Measurements from ENCODE around the gene EYA2.

EYA2 gene

DNA sequence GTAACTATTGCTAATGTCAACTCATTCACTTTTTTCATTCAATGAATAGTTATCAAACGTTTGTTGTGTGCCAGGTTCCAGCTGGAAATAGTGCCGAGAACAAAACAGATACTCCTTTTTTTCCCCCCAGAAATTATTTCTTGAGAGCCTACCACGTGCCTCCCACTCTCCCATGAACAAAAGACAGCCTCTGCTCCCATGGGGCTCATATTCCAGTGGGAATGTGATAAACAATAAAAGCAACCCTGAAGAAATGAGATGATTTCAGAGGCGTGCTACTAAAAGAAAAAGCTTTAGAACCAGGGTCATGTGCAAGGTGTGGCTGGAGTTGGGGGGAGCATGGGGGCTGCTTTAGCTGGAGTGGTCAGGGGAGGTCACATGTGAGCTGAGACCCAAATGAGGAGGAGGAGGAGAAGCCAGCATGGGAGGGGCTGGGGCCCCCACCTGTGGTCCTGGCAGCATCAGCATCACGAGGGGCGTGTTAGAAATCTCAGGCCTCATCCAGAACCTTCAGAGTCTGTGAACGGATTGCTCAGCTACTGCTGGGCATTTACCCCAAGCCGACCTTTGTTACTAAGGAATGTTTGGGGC, 157.4 kb downstream of the EYA2 start:
- Histone ChIP-seq H3K4me2 (ENCODE audit: low read length) (no peak overlapping the region), H3K36me3 (ENCODE audit: insufficient read depth, low read length) (no peaks in the 10 kb centered on the region), H3K9ac (ENCODE audit: low read depth, low read length) (no peak overlapping the region), H3K27me3 (ENCODE audit: control insufficient read depth, insufficient read depth, low read length) (peaks cover 20% of the 10 kb centered on the region), H3K4me3 (ENCODE audit: low read length) (no peak overlapping the region), H3K9me3 (replicated peaks; ENCODE audit: low read length) (no peaks in the 10 kb centered on the region), H3K4me1 (ENCODE audit: control insufficient read depth, insufficient read depth, low read length) (no peaks in the 10 kb centered on the region)

GRCh38 chr20:47054506-47054905, 159.9 kb downstream of the EYA2 start:
- Histone ChIP-seq H3K4me2 (ENCODE audit: low read length) (no peak overlapping the region), H3K36me3 (ENCODE audit: insufficient read depth, low read length) (no peaks in the 10 kb centered on the region), H3K27me3 (ENCODE audit: control insufficient read depth, insufficient read depth, low read length) (peaks cover 20% of the 10 kb centered on the region), H3K9ac (ENCODE audit: low read depth, low read length) (no peak overlapping the region), H3K4me1 (ENCODE audit: control insufficient read depth, insufficient read depth, low read length) (no peaks in the 10 kb centered on the region), H3K9me3 (replicated peaks; ENCODE audit: low read length) (no peaks in the 10 kb centered on the region), H3K4me3 (ENCODE audit: low read length) (no peak overlapping the region)

- Histone ChIP-seq H3K36me3 (ENCODE audit: insufficient read depth, low read length) (no peaks in the 10 kb centered on the region), H3K4me3 (ENCODE audit: low read length) (no peak overlapping the region), H3K27me3 (ENCODE audit: control insufficient read depth, insufficient read depth, low read length) (peaks cover 20% of the 10 kb centered on the region), H3K4me1 (ENCODE audit: control insufficient read depth, insufficient read depth, low read length) (no peaks in the 10 kb centered on the region), H3K9ac (ENCODE audit: low read depth, low read length) (no peak overlapping the region), H3K4me2 (ENCODE audit: low read length) (no peak overlapping the region), H3K9me3 (replicated peaks; ENCODE audit: low read length) (no peaks in the 10 kb centered on the region)
These were observed 160.3 kb downstream of the EYA2 start for GRCh38 chr20:47054945-47055344.

- no peak overlapping the region for H3K4me2 ChIP-seq (ENCODE audit: low read length)
- no peaks in the 10 kb centered on the region for H3K36me3 ChIP-seq (ENCODE audit: insufficient read depth, low read length)
- peaks cover 15% of the 10 kb centered on the region for H3K27me3 ChIP-seq (ENCODE audit: control insufficient read depth, insufficient read depth, low read length)
- H3K4me1 ChIP-seq (ENCODE audit: control insufficient read depth, insufficient read depth, low read length), result no peaks in the 10 kb centered on the region
- H3K9me3 ChIP-seq (replicated peaks; ENCODE audit: low read length), result no peaks in the 10 kb centered on the region
- no peak overlapping the region for H3K9ac ChIP-seq (ENCODE audit: low read depth, low read length)
- no peak overlapping the region for H3K4me3 ChIP-seq (ENCODE audit: low read length)
These were observed 161.2 kb downstream of the EYA2 start for GRCh38 chr20:47055699-47056369.

DNA sequence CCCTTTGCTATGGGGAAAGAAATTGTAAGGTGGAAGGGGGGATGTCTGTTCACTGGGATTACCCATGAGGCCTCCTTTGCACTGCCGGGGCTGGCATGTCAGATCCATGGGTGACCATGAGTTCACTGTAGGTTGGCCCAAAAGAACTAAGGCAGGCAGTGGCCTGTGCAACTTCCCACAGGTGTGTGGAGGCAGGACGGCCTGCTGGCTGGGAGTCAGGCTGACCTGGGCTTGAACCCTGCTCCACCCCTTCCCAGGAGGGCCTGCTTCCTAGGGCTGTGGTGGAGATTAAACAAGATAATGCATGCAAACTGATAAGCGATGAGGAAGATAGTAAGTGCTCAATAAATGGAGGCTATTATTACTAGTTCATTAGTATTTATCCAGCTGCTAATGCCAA, 163.0 kb downstream of the EYA2 start:
- no peak overlapping the region for H3K4me3 ChIP-seq (ENCODE audit: low read length)
- H3K9me3 ChIP-seq (replicated peaks; ENCODE audit: low read length), result no peaks in the 10 kb centered on the region
- H3K4me1 ChIP-seq (ENCODE audit: control insufficient read depth, insufficient read depth, low read length), result peaks cover 10% of the 10 kb centered on the region
- no peaks in the 10 kb centered on the region for H3K36me3 ChIP-seq (ENCODE audit: insufficient read depth, low read length)
- H3K27me3 ChIP-seq (ENCODE audit: control insufficient read depth, insufficient read depth, low read length), result peaks cover 10% of the 10 kb centered on the region
- H3K4me2 ChIP-seq (ENCODE audit: low read length), result no peak overlapping the region
- no peak overlapping the region for H3K9ac ChIP-seq (ENCODE audit: low read depth, low read length)

DNA sequence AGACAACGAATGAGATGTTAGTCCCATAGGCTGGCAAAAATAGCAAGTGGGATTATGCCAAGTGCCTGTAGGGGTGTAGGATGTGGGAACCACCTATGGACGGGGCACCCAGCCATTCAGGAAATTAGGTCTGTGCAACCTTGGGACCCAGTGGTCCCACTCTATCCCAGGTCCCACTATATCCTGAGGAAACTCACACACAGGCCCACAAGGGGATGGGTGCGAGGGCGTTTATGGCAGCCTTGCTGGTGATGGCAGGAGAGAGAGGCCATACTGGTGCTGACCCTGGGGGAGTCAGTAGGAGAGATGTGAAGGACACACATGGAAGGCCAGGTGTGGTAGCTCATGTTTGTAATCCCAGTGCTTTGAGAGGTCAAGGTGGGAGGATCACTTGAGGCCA, 163.6 kb downstream of the EYA2 start:
- no peak overlapping the region for H3K4me3 ChIP-seq (ENCODE audit: low read length)
- H3K4me1 ChIP-seq (ENCODE audit: control insufficient read depth, insufficient read depth, low read length), result peaks cover 15% of the 10 kb centered on the region
- no peaks in the 10 kb centered on the region for H3K9me3 ChIP-seq (replicated peaks; ENCODE audit: low read length)
- H3K9ac ChIP-seq (ENCODE audit: low read depth, low read length), result no peak overlapping the region
- no peak overlapping the region for H3K4me2 ChIP-seq (ENCODE audit: low read length)
- no peaks in the 10 kb centered on the region for H3K36me3 ChIP-seq (ENCODE audit: insufficient read depth, low read length)
- peaks cover 10% of the 10 kb centered on the region for H3K27me3 ChIP-seq (ENCODE audit: control insufficient read depth, insufficient read depth, low read length)

GRCh38 chr20:47059536-47059935, 164.9 kb downstream of the EYA2 start:
- Histone ChIP-seq H3K9ac (ENCODE audit: low read depth, low read length) (no peak overlapping the region), H3K36me3 (ENCODE audit: insufficient read depth, low read length) (no peaks in the 10 kb centered on the region), H3K4me3 (ENCODE audit: low read length) (no peak overlapping the region), H3K4me1 (ENCODE audit: control insufficient read depth, insufficient read depth, low read length) (peaks cover 15% of the 10 kb centered on the region), H3K4me2 (ENCODE audit: low read length) (no peak overlapping the region), H3K9me3 (replicated peaks; ENCODE audit: low read length) (no peaks in the 10 kb centered on the region), H3K27me3 (ENCODE audit: control insufficient read depth, insufficient read depth, low read length) (peaks cover 10% of the 10 kb centered on the region)

DNA sequence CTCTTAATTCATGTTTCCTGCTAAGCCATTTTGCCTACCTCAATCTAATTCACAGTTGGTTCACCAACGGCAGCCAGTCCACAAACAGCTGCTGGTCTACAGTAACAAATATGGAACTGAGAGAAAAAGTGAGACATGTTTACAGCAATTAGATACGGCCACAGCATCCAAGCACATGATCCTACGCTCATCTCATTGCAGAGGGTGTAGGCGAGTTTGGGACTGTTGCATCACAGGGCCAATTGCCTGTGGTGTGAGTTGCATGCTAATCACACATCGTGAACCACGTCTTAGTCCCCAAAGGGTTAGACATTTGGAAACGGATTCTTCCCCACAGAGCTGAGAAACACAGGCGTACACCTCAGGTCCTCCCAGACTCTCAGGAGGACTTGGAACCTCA, 166.9 kb downstream of the EYA2 start:
- Histone ChIP-seq H3K36me3 (ENCODE audit: insufficient read depth, low read length) (no peaks in the 10 kb centered on the region), H3K4me1 (ENCODE audit: control insufficient read depth, insufficient read depth, low read length) (peaks cover 18% of the 10 kb centered on the region), H3K4me3 (ENCODE audit: low read length) (no peak overlapping the region), H3K27me3 (ENCODE audit: control insufficient read depth, insufficient read depth, low read length) (no peaks in the 10 kb centered on the region), H3K9me3 (replicated peaks; ENCODE audit: low read length) (no peaks in the 10 kb centered on the region), H3K9ac (ENCODE audit: low read depth, low read length) (no peak overlapping the region), H3K4me2 (ENCODE audit: low read length) (no peak overlapping the region)

GRCh38 chr20:47062226-47062890, 167.7 kb downstream of the EYA2 start:
- H3K36me3 ChIP-seq (ENCODE audit: insufficient read depth, low read length), result no peaks in the 10 kb centered on the region
- no peaks in the 10 kb centered on the region for H3K9me3 ChIP-seq (replicated peaks; ENCODE audit: low read length)
- H3K9ac ChIP-seq (ENCODE audit: low read depth, low read length), result peak overlapping the region; percentile 13
- H3K4me2 ChIP-seq (ENCODE audit: low read length), result peak overlapping the region; percentile 50
- H3K27me3 ChIP-seq (ENCODE audit: control insufficient read depth, insufficient read depth, low read length), result no peaks in the 10 kb centered on the region
- H3K4me3 ChIP-seq (ENCODE audit: low read length), result no peak overlapping the region
- H3K4me1 ChIP-seq (ENCODE audit: control insufficient read depth, insufficient read depth, low read length), result peaks cover 21% of the 10 kb centered on the region

GRCh38 chr20:47063407-47063806, 168.8 kb downstream of the EYA2 start:
- H3K4me2 ChIP-seq (ENCODE audit: low read length), result no peak overlapping the region
- H3K9me3 ChIP-seq (replicated peaks; ENCODE audit: low read length), result peaks cover 6% of the 10 kb centered on the region
- no peak overlapping the region for H3K9ac ChIP-seq (ENCODE audit: low read depth, low read length)
- H3K36me3 ChIP-seq (ENCODE audit: insufficient read depth, low read length), result no peaks in the 10 kb centered on the region
- H3K4me1 ChIP-seq (ENCODE audit: control insufficient read depth, insufficient read depth, low read length), result peaks cover 21% of the 10 kb centered on the region
- H3K27me3 ChIP-seq (ENCODE audit: control insufficient read depth, insufficient read depth, low read length), result no peaks in the 10 kb centered on the region
- H3K4me3 ChIP-seq (ENCODE audit: low read length), result no peak overlapping the region

GRCh38 chr20:47063808-47064207, 169.2 kb downstream of the EYA2 start:
- H3K4me1 ChIP-seq (ENCODE audit: control insufficient read depth, insufficient read depth, low read length), result peaks cover 21% of the 10 kb centered on the region
- H3K4me2 ChIP-seq (ENCODE audit: low read length), result no peak overlapping the region
- H3K9me3 ChIP-seq (replicated peaks; ENCODE audit: low read length), result peaks cover 10% of the 10 kb centered on the region
- H3K9ac ChIP-seq (ENCODE audit: low read depth, low read length), result no peak overlapping the region
- H3K4me3 ChIP-seq (ENCODE audit: low read length), result no peak overlapping the region
- H3K27me3 ChIP-seq (ENCODE audit: control insufficient read depth, insufficient read depth, low read length), result no peaks in the 10 kb centered on the region
- H3K36me3 ChIP-seq (ENCODE audit: insufficient read depth, low read length), result no peaks in the 10 kb centered on the region
